Activated CD8-positive, alpha-beta memory T cell treated with anti-CD3 and anti-CD28 coated beads, Interleukin-2, amount 50 U/mL, for 1 hour (primary cell): ENCODE results near the gene TMEM98.
"Not testable (repeated sequence)": the region's sequence is repeated elsewhere in the genome, so short reads cannot be mapped to it uniquely, and the experiment has no call there.

ENCODE experiments used
- DNase-seq: peaks from one replicate; pipeline ENCODE4 v3.0.0-alpha.2; 2020; ENCODE audit errors: extremely low read depth

Gene TMEM98

GRCh38 chr17:32981611-32982010, 53.7 kb downstream of the TMEM98 start:
- DNase-seq = not testable (repeated sequence)

DNA sequence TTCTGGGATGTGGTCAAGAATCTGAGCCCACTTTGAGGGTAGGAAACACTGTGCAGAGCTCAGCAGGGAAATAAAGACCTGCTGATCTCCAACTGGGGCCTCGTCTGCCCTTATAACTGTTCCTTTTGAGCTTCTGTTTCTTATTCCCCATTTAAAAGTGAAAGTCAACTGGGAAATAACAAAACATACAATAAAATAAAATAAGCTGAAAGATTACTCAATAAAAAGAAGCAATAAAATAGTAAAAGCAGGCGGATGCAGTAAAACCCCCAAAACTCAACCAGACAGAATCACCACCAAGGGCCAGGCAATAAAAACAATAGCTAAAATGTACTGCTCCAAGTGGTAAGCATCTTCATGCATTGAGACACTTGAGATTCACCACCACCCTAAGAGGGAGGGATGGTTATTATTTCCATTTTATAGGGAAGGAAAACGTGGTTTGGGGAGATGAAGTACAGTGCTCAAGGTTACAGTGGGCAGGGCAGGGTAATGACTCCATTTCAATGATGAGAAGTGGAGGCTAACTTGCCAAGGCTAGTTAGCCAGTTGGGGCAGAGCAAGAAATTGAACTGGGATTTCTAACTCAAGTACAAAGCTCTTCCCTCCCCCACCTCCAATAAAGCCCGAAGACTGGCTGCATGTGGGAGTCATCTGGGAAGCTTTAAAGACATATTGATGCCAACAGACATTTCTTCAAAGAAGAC, 57.2 kb downstream of the TMEM98 start:
- DNase-seq = no peak

- not testable (repeated sequence) for DNase-seq
Measured at GRCh38 chr17:32987453-32987805, 59.5 kb downstream of the TMEM98 start.

- DNase-seq = not testable (repeated sequence)
Measured at GRCh38 chr17:32987868-32988267, 59.9 kb downstream of the TMEM98 start.

- DNase-seq = no peak
Measured at GRCh38 chr17:32988481-32989101, 60.6 kb downstream of the TMEM98 start.

DNA sequence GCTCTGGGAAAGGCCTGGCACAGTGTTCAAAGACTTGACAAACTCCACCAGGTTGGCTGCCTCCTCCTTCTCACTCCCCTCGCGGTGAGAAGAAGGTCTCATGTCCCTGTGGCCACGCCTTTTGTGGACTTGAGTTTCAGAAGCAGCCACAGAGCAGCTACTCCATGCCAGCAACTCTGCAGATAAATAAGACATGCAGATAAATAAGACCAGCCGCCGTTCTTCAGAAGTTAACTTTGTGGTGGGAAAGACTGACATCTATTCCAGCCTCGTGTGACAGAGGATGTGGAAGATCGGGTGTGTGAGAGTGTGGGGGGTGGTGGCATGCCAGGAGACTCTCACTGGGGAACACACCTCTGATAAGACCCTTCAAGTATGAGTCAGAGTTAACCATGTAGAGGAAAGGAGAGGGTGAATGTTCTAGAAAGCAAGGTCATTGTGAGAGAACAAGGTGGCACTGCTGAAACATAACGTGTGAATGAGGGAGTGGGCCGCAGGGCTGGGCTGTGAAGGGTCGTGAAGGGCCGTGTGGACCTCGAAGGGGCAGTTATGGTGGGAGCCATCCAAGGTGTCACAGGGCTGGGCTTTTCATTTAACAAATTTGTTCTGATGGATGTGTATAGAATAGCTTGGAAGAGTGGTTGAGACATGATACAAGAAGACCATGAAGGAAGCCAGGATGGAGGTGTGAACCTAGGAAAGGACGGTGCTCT, 64.5 kb downstream of the TMEM98 start:
- DNase-seq = no peak

- no peak for DNase-seq
Measured at GRCh38 chr17:32993977-32994376, 66.0 kb downstream of the TMEM98 start.
